Globus pallidus (tissue), 1 donor: ENCODE results near the gene SHF.
A peak's percentile ranks its signal among the peaks of the same experiment; 100 is the strongest.
"Not testable (repeated sequence)": the region's sequence is repeated elsewhere in the genome, so short reads cannot be mapped to it uniquely, and the experiment has no call there.

Experiments used
- DNase-seq: peaks from one replicate; pipeline ENCODE4 v3.0.0-alpha.2; 2015; ENCODE audit warnings: low spot score

Gene SHF

GRCh38 chr15:45146405-45146804 is 41.4 kb downstream of the SHF start:
- DNase-seq: no peak

DNA sequence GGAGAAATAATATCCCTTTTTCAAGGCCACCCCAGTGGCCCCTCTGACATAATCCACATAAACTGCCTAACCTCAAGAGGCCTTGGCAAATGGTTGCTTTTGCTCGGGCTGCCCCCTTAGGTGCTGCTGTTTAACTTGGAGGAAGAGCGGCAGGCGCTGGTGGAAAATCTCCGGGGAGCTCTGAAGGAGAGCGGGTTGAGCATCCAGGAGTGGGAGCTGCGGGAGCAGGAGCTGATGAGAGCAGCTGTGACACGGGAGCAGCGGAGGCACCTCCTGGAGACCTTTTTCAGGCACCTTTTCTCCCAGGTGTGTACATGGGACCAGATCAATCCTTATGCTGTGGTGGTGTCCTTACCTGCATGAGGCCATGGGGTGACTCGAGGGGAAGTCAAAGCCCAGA is 43.0 kb downstream of the SHF start:
- no peak for DNase-seq

GRCh38 chr15:45143946-45144345 is 43.8 kb downstream of the SHF start:
- no peak for DNase-seq

GRCh38 chr15:45143056-45143455 is 44.7 kb downstream of the SHF start:
- DNase-seq: no peak

DNA sequence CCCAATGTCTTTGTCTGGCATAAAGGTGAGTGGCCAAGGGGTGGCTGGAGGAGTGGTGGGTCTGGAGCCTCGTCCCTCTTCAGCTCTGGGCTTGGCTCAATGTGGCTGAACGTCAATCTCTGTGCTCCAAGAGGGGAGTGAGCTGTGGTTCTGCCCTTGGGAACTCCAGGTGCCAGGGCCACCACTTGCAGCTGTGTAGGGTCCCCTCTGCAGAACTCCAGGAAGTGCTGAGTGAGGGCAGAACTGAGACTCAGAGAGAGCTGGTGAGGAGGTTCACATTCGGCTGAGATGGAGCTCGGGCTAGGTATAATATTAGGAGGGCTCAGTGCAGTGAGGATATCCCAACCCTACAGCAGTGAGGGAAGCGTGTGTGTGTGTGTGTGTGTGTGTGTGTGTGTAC is 46.4 kb downstream of the SHF start:
- DNase-seq: no peak

DNA sequence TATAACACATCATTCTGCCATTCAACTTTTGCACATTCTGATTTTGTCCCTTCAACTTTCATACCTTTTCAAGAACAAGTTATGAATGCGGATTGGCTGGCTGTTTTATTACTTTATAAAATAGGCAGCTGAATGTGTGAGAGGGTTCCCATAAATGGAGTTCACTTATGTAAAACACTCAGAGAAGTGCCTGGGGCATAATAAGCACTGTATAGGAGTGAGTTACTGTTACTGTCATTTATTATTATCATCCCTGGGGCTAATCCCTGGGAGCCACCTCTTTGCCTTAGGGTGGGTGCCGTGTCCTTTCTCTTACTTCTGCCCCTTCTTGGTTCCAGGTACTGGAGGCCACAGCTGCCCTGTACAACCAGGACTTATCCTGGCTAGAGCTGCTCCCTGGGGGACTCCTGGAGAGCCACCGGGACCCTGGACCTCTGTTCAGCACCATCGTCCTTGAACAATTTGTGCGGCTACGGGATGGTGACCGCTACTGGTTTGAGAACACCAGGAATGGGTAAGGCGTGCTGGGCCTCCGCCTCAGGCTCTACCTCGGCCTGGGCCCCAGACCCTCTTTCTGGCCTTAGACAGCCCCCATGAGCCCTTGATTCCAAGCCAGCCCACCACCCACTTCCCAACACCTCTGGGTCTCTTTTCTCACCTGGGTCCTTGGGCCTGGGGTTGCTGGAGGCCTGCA is 47.1 kb downstream of the SHF start:
- DNase-seq: no peak

DNA sequence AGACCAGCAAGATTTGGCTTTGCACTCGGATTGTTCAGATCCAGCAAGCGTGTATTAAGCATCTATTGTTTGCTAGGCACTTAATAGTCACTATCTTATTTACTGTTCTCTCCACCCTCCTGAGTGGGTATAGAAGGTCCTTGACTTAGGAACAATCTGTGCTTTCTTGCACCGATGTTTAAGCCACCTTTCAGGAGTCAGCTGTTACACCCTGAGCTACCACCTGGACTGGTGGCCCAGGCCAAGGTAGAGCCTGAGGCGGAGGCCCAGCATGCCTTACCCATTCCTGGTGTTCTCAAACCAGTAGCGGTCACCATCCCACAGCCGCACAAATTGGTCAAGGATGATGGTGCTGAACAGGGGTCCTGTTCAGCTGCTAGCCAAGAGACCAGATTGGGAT is 48.0 kb downstream of the SHF start:
- no peak for DNase-seq

DNA sequence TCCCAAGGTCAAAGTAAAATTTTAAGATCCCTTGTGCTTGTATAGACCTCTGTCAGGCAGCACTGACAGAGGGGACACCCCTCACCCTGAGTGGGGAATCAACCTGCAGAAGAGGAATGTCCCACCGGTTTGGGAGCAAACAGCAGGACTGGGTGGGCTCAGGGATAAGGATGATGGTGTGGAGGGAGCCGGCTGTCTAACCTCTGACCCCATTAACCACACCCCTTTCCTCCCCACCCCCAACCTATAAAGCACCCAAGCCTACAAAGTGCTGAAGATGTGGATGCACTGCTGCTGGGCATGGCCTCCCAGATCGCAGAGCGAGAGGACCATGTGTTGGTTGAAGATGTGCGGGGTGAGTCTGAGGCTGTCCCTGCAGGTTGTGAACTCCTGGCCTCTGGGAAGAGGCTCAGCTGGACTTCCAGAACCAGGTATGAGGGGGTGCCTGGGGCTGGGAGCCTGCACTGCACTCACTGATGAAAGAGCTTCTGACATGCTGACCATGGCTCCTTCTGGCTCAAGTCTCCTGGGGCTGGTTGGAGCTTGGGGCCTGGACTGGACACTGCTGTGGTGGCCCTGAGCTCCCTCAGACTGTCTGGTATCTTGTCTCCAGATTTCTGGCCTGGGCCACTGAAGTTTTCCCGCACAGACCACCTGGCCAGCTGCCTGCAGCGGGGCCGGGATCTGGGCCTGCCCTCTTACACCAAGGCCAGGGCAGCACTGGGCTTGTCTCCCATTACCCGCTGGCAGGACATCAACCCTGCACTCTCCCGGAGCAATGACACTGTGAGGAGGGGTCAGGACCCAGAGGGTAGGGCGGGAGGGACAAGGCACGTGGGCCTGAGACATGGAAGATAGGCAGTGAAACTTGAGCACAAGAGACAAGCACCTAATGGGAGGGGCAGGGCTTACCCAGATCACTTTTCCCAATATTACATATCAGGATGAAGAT is 48.7 kb downstream of the SHF start:
- no peak for DNase-seq

GRCh38 chr15:45137703-45138102 is 50.1 kb downstream of the SHF start:
- no peak for DNase-seq

GRCh38 chr15:45136378-45136764 is 51.4 kb downstream of the SHF start:
- DNase-seq: no peak

DNA sequence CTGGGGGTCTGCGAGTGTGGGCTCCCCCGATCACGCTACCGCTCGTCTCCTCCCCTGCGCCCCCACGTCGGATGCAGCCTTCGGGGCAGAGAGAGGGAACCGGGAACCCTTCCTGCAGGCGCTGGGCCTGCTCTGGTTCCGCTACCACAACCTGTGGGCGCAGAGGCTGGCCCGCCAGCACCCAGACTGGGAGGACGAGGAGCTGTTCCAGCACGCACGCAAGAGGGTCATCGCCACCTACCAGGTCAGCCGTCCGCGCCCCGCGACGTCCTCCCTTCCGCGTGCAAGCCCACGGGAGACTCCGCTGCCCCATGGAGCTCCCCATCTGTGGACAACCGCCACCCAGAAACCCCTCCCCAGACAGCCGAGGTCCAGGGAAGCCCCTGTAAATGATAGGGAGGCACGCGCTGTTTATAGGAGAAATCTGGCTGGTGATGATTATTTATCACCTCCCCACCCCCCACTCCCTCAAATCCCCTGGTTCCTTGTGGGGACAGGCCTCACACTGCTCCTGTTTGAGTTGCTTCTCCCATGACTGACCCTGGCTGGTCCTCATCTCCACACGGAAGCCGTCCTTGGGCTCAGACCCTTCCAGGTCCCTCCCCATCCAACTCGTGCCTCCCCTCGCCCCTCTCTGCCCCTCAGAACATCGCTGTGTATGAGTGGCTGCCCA is 51.9 kb downstream of the SHF start:
- DNase-seq: not testable (repeated sequence)

GRCh38 chr15:45134682-45135604 is 52.8 kb downstream of the SHF start:
- DNase-seq: no peak

DNA sequence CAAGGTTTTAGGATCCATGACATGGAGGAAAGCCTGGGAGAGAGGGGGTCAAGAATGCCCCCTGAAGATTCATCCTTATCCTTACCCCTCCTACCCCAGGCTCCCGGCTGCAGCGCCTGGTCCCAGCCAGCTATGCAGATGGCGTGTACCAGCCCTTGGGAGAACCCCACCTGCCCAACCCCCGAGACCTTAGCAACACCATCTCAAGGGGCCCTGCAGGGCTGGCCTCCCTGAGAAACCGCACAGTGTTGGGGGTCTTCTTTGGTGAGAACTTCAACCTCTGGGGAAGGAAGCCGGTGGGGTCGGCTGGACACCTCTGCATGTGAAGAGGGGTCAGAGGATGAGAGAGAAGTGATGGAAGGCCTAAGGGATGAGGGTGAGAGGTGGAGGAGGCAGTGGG is 53.7 kb downstream of the SHF start:
- DNase-seq: no peak

GRCh38 chr15:45133561-45133920 is 54.2 kb downstream of the SHF start:
- DNase-seq: no peak

DNA sequence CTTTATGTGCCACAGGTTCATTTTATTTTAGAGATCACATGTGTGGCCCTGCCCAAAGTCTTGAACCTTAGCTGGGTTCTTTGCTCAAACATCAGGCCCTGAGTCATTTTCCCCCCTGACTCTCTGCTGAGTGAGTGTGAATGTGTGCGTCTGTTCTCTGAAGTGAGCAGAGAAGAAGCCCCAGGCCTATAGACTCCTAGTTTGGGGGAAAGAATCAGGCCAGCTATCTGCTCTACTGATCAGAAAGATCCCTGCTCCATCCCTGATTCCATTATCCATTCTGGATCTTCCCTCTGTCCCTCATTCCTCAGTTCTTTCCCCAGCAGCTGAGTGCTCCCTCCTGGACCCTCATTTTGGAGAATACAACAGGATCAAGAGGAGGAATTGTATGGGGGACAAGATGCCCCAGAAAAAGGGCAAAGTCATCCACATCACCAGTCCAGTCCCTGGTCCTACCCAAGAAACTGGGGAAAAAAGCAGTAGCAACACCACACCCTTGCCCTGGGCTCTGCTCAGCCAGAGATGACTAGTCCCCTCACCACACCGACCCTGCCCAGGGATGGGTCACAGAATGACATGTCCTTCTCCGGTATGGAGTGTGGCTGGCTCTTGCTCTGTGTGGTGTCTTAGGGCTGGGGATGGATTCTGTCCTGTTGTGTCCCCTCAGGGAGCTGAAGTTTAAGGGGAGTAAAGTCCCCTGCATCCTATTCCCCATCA is 54.8 kb downstream of the SHF start:
- DNase-seq: no peak

DNA sequence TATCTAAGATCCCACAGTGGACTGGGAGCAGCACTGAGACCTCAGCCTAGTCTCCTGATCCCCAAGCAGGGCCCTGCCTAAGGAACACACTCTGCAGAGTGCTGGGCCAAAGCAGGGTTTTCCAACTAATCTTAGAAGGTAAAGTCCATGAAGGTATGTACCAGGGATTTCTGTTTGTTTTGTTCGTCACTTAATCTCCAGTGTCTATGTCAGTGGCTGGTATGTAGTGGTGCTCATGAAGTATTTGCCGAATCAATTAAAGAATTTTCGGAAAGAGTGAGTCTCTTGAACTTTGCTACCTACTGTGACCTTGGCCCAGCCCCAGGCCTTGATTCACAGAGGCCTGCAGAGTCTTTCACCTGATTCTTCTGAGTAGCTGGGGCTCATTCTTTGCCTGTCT is 56.3 kb downstream of the SHF start:
- DNase-seq: no peak

GRCh38 chr15:45130291-45131000 is 57.3 kb downstream of the SHF start:
- no peak for DNase-seq

- DNase-seq: peak; percentile 26
Observed at GRCh38 chr15:45129651-45130129, 58.1 kb downstream of the SHF start, which contains the start of the genes DUOX1 and DUOXA1. Gene DUOX1, plus strand, starts transcription at chr15:45129994. Its CDS starts 1,973 bp downstream, at chr15:45131967. Gene DUOXA1, minus strand, starts transcription at chr15:45129879. Its CDS starts 6,865 bp downstream, at chr15:45123014.

DNA sequence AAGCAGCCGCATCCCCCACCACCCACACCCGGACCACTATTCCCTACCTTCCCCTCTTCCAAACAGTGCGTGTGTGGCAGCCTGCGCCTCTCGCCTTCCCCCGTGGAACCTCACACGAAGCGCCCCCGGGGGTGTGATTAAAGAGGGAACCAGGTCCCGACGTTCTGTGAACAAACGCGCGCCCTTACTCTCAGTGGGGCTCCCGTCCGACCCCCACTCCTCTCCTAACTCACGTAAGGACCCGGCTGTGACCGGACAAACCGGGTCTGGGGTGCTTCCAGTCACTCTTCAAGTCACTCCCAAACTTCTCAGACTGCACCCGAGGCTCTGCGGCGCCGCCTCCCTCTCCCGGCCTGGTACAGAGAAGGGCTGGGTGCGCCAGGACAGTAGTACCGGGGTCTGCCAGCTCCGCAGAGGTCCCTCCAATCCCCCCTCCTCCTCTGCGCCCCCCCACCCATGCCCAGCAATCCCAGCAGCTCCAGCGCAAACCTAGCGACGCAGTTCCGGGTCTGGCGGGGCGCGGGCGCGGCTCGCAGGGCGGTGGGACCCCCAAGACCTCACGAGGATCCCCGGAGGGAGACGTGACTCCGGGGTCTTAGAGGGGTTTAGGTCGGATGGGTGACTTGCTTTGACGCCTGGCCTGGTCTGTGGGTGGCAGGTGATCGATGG is 58.7 kb downstream of the SHF start:
- DNase-seq: no peak
